Measurements from ENCODE around the gene SERTAD2. TPM values are rescaled to one million over a fixed set of nuclear protein-coding genes. Genes with fewer than 3 reads are reported as not detected.

SERTAD2 gene
- total RNA-seq, 1 experiment from 2014 or later: 4.1 TPM

DNA sequence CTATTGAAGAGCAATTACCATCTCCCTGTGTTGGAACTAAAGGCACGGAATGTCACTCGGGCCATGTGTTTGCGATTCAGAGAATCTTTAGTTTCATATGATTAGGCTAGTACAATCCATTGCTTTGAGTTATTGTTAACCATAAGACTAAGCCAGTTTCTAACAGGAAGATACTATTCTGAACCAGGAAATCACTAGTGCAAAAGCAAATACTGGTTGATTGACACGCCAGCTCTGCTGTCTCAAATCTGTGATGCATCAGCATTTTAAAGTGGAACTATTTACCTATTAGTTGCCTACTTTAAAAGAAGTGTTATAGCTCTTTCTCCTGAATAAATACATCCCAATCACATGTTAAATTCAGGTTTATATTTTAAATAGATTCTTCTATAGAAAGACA, 67.7 kb downstream of the SERTAD2 start:
- no peak for DNase-seq (ENCODE audit: low read depth)

DNA sequence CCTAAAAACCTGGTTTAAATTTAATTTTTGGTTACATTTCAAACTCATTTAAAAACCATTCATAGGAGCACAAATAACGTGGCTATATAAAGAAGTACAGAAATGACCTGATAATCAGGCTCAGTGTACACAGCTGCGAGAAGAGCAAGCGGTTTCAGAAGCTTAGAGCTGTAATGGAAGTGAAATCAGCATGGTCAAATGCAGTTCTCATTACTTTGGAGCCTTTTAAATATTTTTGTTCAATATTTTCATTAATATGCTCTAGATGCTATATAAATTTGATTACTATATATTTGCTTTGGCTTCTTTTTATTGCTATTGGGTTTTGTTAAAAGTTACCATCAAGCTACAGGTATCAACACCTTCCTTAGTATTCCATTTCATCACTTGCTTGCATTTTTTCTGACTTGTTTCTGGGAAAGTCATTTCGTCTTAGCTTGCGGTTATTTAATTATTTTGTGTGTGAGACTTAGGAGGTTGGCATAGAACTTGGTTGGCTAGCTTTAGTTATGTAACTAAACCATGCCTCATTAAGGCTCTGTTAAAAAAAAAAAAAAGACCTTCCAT, 70.9 kb downstream of the SERTAD2 start:
- DNase-seq (ENCODE audit: low read depth): no peak

DNA sequence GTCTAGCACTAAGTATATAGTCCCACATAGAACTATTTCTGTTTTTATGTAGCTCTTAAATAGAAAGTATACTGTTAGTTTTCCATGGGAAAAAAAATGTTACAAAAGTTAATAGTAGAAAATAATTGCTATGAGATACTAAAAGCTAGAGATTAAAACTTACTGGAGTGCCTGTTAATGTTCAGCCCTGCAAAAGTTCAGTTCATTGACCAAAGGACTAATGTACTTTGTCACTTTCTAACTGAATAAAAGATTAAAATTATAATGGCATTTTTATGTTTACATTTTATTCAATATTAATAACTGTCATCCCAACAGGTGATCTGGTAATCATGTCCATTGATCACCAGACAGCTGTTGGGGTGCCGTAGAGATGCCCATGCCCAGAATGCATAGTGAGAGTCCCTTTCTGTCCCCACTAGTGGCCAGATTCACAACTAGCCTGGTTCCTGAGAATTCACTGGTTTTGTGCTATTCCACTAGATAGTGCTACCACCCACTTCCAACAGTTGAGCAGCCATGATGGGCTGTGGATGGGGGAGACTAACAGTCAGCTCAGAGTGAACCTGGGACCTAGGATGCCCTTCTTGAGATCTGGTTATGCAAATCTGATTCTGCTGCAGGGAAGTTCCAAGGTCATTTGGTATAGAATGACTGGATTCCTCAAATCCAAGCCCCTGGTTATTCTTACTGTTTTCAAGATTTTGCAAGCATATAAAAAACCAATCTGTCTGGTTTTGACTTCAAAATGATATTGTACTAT, 71.8 kb downstream of the SERTAD2 start:
- no peak for DNase-seq (ENCODE audit: low read depth)

Other genes with a start within 250 kb of the SERTAD2 start
- 1.3 and 4.9 TPM in 2 replicates for gene LGALSL, start 199.8 kb downstream of the SERTAD2 start, total RNA-seq (2014; rRNA removed; shearing (Covaris generic))
- gene AFTPH, start 129.6 kb downstream of the SERTAD2 start, total RNA-seq (2014; rRNA removed; shearing (Covaris generic)): 17.9 and 20.1 TPM in 2 replicates